H9 (cell line): ENCODE data around the gene ACVR1. TPM values are rescaled to one million over a fixed set of nuclear protein-coding genes. Genes with fewer than 3 reads are reported as not detected.
A peak's percentile ranks its signal among the peaks of the same experiment; 100 is the strongest.

ENCODE experiments used
- DNase-seq: peaks from one replicate; pipeline ENCODE4 v3.0.0-alpha.2; 2017
- H2AFZ ChIP-seq: one replicate; pipeline ENCODE4 v1.6.1; 2013; ENCODE audit warnings: mild to moderate bottlenecking, low read length, control low read depth, moderate library complexity
- H2AK5ac ChIP-seq: 2 replicates; pipeline ENCODE4 v1.6.1; 2013; ENCODE audit warnings: low read length, control low read depth, mixed read lengths; ENCODE audit not compliant: insufficient read length
- H2BK120ac ChIP-seq: one replicate; pipeline ENCODE4 v1.6.1; 2013; ENCODE audit warnings: low read depth, mild to moderate bottlenecking, low read length, control low read depth, inconsistent platforms; ENCODE audit not compliant: poor library complexity, severe bottlenecking
- H2BK12ac ChIP-seq: 2 replicates; pipeline ENCODE4 v1.6.1; 2013; ENCODE audit warnings: low read length, control low read depth, mixed read lengths, low read depth; ENCODE audit not compliant: insufficient read length
- H2BK15ac ChIP-seq: 2 replicates; pipeline ENCODE4 v1.6.1; 2013; ENCODE audit warnings: low read depth, low read length, control low read depth
- H2BK20ac ChIP-seq: one replicate; pipeline ENCODE4 v1.6.1; 2013; ENCODE audit warnings: low read depth, mild to moderate bottlenecking, low read length, control low read depth, inconsistent platforms; ENCODE audit not compliant: poor library complexity, severe bottlenecking
- H2BK5ac ChIP-seq: 2 replicates; pipeline ENCODE4 v1.6.1; 2013; ENCODE audit warnings: low read length, control low read depth, mixed read lengths; ENCODE audit not compliant: insufficient read length
- H3K14ac ChIP-seq: 2 replicates; pipeline ENCODE4 v1.6.1; 2013; ENCODE audit warnings: low read length, control low read depth; ENCODE audit not compliant: insufficient read depth
- H3K18ac ChIP-seq: 2 replicates; pipeline ENCODE4 v1.6.1; 2013; ENCODE audit warnings: low read depth, mild to moderate bottlenecking, mixed read lengths, low read length, control low read depth; ENCODE audit not compliant: insufficient read length
- H3K23ac ChIP-seq: 2 replicates; pipeline ENCODE4 v1.6.1; 2013; ENCODE audit warnings: low read length, control low read depth, mixed read lengths, low read depth; ENCODE audit not compliant: insufficient read length
- H3K23me2 ChIP-seq: 2 replicates; pipeline ENCODE4 v1.6.1; 2013; ENCODE audit warnings: low read depth, mild to moderate bottlenecking, mixed read lengths, low read length, control low read depth; ENCODE audit not compliant: insufficient read length, poor library complexity, severe bottlenecking
- H3K27ac ChIP-seq: 2 replicates; pipeline ENCODE4 v1.5.1; 2013; ENCODE audit warnings: low read length, control low read depth, mixed read lengths, low read depth; ENCODE audit not compliant: insufficient read length
- H3K27me3 ChIP-seq: 2 replicates; pipeline ENCODE4 v1.6.1; 2013; ENCODE audit warnings: low read length, control low read depth, inconsistent platforms; ENCODE audit not compliant: insufficient read depth
- H3K4ac ChIP-seq: 2 replicates; pipeline ENCODE4 v1.6.1; 2013; ENCODE audit warnings: low read depth, mild to moderate bottlenecking, control low read depth, inconsistent platforms, low read length, moderate library complexity
- H3K4me1 ChIP-seq: 2 replicates; pipeline ENCODE4 v1.6.1; 2013; ENCODE audit warnings: low read length, control low read depth, inconsistent platforms; ENCODE audit not compliant: insufficient read depth
- H3K4me2 ChIP-seq: 2 replicates; pipeline ENCODE4 v1.6.1; 2013; ENCODE audit warnings: low read length, control low read depth, mixed read lengths; ENCODE audit not compliant: insufficient read length, insufficient read depth
- H3K56ac ChIP-seq: 2 replicates; pipeline ENCODE4 v1.6.1; 2013; ENCODE audit warnings: low read depth, mild to moderate bottlenecking, mixed read lengths, low read length, control low read depth; ENCODE audit not compliant: insufficient read length
- H3K79me1 ChIP-seq: 2 replicates; pipeline ENCODE4 v1.6.1; 2013; ENCODE audit warnings: low read depth, mild to moderate bottlenecking, moderate library complexity, low read length, control low read depth, inconsistent platforms; ENCODE audit not compliant: insufficient read depth, poor library complexity, severe bottlenecking
- H3K79me2 ChIP-seq: 2 replicates; pipeline ENCODE4 v1.6.1; 2013; ENCODE audit warnings: low read length, control low read depth, inconsistent platforms; ENCODE audit not compliant: insufficient read depth
- H3K9ac ChIP-seq: 2 replicates; pipeline ENCODE4 v1.6.1; 2013; ENCODE audit warnings: low read length, control low read depth, mixed read lengths; ENCODE audit not compliant: insufficient read length; ENCODE audit errors: extremely low read depth
- H3K9me3 ChIP-seq: one replicate; pipeline ENCODE4 v1.6.1; 2013; ENCODE audit warnings: low read depth, low read length, inconsistent platforms; ENCODE audit not compliant: control insufficient read depth
- H3T11ph ChIP-seq: one replicate; pipeline ENCODE4 v1.6.1; 2013; ENCODE audit warnings: mild to moderate bottlenecking, low read length, control low read depth, inconsistent platforms
- H4K20me1 ChIP-seq: one replicate; pipeline ENCODE4 v1.6.1; 2013; ENCODE audit not compliant: control insufficient read depth, insufficient read length, insufficient read depth
- H4K5ac ChIP-seq: 2 replicates; pipeline ENCODE4 v1.6.1; 2013; ENCODE audit warnings: low read depth, mild to moderate bottlenecking, mixed read lengths, low read length, control low read depth; ENCODE audit not compliant: insufficient read length
- H4K8ac ChIP-seq: replicated peaks from 2 replicates; pipeline ENCODE4 v1.6.1; 2013; ENCODE audit warnings: low read length, control low read depth, mixed read lengths, low read depth; ENCODE audit not compliant: insufficient read length
- H4K91ac ChIP-seq: 2 replicates; pipeline ENCODE4 v1.6.1; 2013; ENCODE audit warnings: low read depth, mild to moderate bottlenecking, moderate library complexity, mixed read lengths, low read length, control low read depth; ENCODE audit not compliant: insufficient read length
- H3K27ac Mint-ChIP-seq, 3 experiments: 2 replicates in 2 of 3; 3 replicates in 1 of 3; pipeline ENCODE4 v1.8.0; 2020 to 2021; ENCODE audit warnings: mixed read lengths in 3 of 3, mild to moderate bottlenecking in 1 of 3, moderate library complexity in 1 of 3
- H3K27me3 Mint-ChIP-seq: 2 replicates; pipeline ENCODE4 v1.8.0; 2021; ENCODE audit warnings: low read depth, mild to moderate bottlenecking, moderate library complexity, mixed read lengths
- H3K36me3 Mint-ChIP-seq, 3 experiments: 2 replicates in 2 of 3; 3 replicates in 1 of 3; pipeline ENCODE4 v1.8.0; 2020 to 2021; ENCODE audit warnings: low read depth in 3 of 3, mixed read lengths in 3 of 3; ENCODE audit not compliant: insufficient read depth in 1 of 3
- H3K4me1 Mint-ChIP-seq, 2 experiments: 2 replicates each; pipeline ENCODE4 v1.8.0; 2020; ENCODE audit warnings: mixed read lengths in 2 of 2
- H3K4me3 Mint-ChIP-seq, 2 experiments: 2 replicates in 1 of 2; 3 replicates in 1 of 2; pipeline ENCODE4 v1.8.0; 2020 to 2021; ENCODE audit warnings: mild to moderate bottlenecking in 2 of 2, mixed read lengths in 2 of 2, moderate library complexity in 1 of 2
- H3K9me3 Mint-ChIP-seq, 2 experiments: 2 replicates in 1 of 2; 3 replicates in 1 of 2; pipeline ENCODE4 v1.8.0; 2020; ENCODE audit warnings: mild to moderate bottlenecking in 2 of 2, mixed read lengths in 2 of 2, moderate library complexity in 1 of 2
- WGBS: extraction: QIAGEN DNeasy Blood & Tissue Kit; methylation state at CpG from one replicate; pipeline ENCODE4 v1.1.7; 2013; ENCODE audit warnings: missing lambda C conversion rate, low lambda C conversion rate, mixed read lengths; ENCODE audit not compliant: insufficient read length; ENCODE audit errors: extremely low coverage; 5-methylcytosine and 5-hydroxymethylcytosine counted together
- total RNA-seq: library from RNA; stranded (reverse); gene quantifications from 2 replicates; pipeline ENCODE4 v1.2.1, GENCODE V29; 2021
- TF ChIP-seq, protein P1 (sequence below): fragments of 200-600 bp; sonication (generic); conservative IDR thresholded peaks from 3 replicates; pipeline ENCODE4 v1.8.0; 2021; ENCODE audit warnings: antibody characterized with exemption, mild to moderate bottlenecking

ACVR1 gene
- total RNA-seq, 1 experiment from 2014 or later = 21.2 TPM

GRCh38 chr2:157856187-157856515, 20.0 kb downstream of the ACVR1 start:
- Histone ChIP-seq H3K4me2 (no peak overlapping the region), H3K79me1 (no peaks in the 10 kb centered on the region), H3K79me2 (no peaks in the 10 kb centered on the region; the same call in 1 of the 2 replicates)

More at GRCh38 chr2:157856187-157856515, 20.0 kb downstream of the ACVR1 start:
- Histone ChIP-seq H3K14ac (no peak overlapping the region), H3T11ph (no peak overlapping the region), H3K18ac (no peak overlapping the region), H3K27me3 (no peaks in the 10 kb centered on the region), H2BK12ac (no peak overlapping the region), H3K9me3 (no peaks in the 10 kb centered on the region), H3K9ac (no peak overlapping the region), H3K23me2 (no peaks in the 10 kb centered on the region), H4K91ac (no peak overlapping the region), H2BK120ac (no peak overlapping the region), H4K8ac (no peak overlapping the region), H3K23ac (no peak overlapping the region), H3K4ac (no peak overlapping the region), H4K5ac (no peak overlapping the region), H2BK20ac (no peak overlapping the region), H4K20me1 (no peaks in the 10 kb centered on the region), H3K56ac (no peak overlapping the region), H3K4me1 (no peaks in the 10 kb centered on the region), H2AFZ (no peak overlapping the region), H2BK5ac (no peak overlapping the region), H2BK15ac (no peak overlapping the region), H3K27ac (no peak overlapping the region), H2AK5ac (no peak overlapping the region)
- WGBS = no CpG with 5 or more reads among the region's 2 CpGs
- no peaks in the 10 kb centered on the region for H3K27me3 Mint-ChIP-seq
- H3K36me3 Mint-ChIP-seq = peaks cover 0 to 4% (median 0%) of the 10 kb centered on the region in 3 experiments; a peak in 1 of 7 replicates
- no peak overlapping the region for H3K4me3 Mint-ChIP-seq
- TF ChIP-seq, protein P1, sequence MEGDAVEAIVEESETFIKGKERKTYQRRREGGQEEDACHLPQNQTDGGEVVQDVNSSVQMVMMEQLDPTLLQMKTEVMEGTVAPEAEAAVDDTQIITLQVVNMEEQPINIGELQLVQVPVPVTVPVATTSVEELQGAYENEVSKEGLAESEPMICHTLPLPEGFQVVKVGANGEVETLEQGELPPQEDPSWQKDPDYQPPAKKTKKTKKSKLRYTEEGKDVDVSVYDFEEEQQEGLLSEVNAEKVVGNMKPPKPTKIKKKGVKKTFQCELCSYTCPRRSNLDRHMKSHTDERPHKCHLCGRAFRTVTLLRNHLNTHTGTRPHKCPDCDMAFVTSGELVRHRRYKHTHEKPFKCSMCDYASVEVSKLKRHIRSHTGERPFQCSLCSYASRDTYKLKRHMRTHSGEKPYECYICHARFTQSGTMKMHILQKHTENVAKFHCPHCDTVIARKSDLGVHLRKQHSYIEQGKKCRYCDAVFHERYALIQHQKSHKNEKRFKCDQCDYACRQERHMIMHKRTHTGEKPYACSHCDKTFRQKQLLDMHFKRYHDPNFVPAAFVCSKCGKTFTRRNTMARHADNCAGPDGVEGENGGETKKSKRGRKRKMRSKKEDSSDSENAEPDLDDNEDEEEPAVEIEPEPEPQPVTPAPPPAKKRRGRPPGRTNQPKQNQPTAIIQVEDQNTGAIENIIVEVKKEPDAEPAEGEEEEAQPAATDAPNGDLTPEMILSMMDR = no peak
- no peak for DNase-seq
- peaks cover 14 to 15% of the 10 kb centered on the region in 2 experiments for H3K4me1 Mint-ChIP-seq
- H3K27ac Mint-ChIP-seq = peak overlapping the region in 1 of 3 experiments; percentile 17; a peak in 1 of 7 replicates
- H3K9me3 Mint-ChIP-seq = no peaks in the 10 kb centered on the region
